ENCODE measurements around the gene VENTX.

The VENTX gene

GRCh38 chr10:133237588-133238465 lies at the start of gene VENTX:
TSS of gene VENTX (plus strand) at chr10:133237855. CDS start at chr10:133237915, 60 bp downstream.
- no peak for DNase-seq (ENCODE audit: low spot score)

- no peak for DNase-seq (ENCODE audit: low spot score)
These were observed 49.6 kb upstream of the VENTX start for GRCh38 chr10:133187906-133188681.

GRCh38 chr10:133189256-133189655 lies 48.4 kb upstream of the VENTX start:
- no peak for DNase-seq (ENCODE audit: low spot score)

GRCh38 chr10:133189726-133190125 lies 47.9 kb upstream of the VENTX start:
- DNase-seq (ENCODE audit: low spot score): no peak

GRCh38 chr10:133190225-133190624 lies 47.4 kb upstream of the VENTX start:
- DNase-seq (ENCODE audit: low spot score): no peak

GRCh38 chr10:133191651-133192050 lies 46.0 kb upstream of the VENTX start:
- no peak for DNase-seq (ENCODE audit: low spot score)

GRCh38 chr10:133194151-133194550 lies 43.5 kb upstream of the VENTX start:
- no peak for DNase-seq (ENCODE audit: low spot score)

GRCh38 chr10:133195096-133195495 lies 42.6 kb upstream of the VENTX start:
- no peak for DNase-seq (ENCODE audit: low spot score)

GRCh38 chr10:133195611-133196010 lies 42.0 kb upstream of the VENTX start:
- DNase-seq (ENCODE audit: low spot score): no peak

GRCh38 chr10:133196221-133196915 lies 41.3 kb upstream of the VENTX start:
- no peak for DNase-seq (ENCODE audit: low spot score)

GRCh38 chr10:133196936-133197758 lies 40.5 kb upstream of the VENTX start:
- no peak for DNase-seq (ENCODE audit: low spot score)

- no peak for DNase-seq (ENCODE audit: low spot score)
These were observed 39.9 kb upstream of the VENTX start for GRCh38 chr10:133197786-133198185.

- no peak for DNase-seq (ENCODE audit: low spot score)
These were observed 39.4 kb upstream of the VENTX start for GRCh38 chr10:133198206-133198605.

GRCh38 chr10:133198621-133199487 lies 38.8 kb upstream of the VENTX start:
- DNase-seq (ENCODE audit: low spot score): no peak

- DNase-seq (ENCODE audit: low spot score): no peak
These were observed 38.2 kb upstream of the VENTX start for GRCh38 chr10:133199488-133199885.

GRCh38 chr10:133199992-133200611 lies 37.6 kb upstream of the VENTX start:
- no peak for DNase-seq (ENCODE audit: low spot score)

GRCh38 chr10:133200621-133201031 lies 37.0 kb upstream of the VENTX start:
- no peak for DNase-seq (ENCODE audit: low spot score)

GRCh38 chr10:133201151-133201947 lies 36.3 kb upstream of the VENTX start:
- DNase-seq (ENCODE audit: low spot score): no peak
